GM23248 (cell line): ENCODE results near the gene EGFR.

ENCODE experiments used
- EZH2 ChIP-seq: fragments of 200-600 bp; sonication (generic); IDR thresholded peaks from 2 replicates; pipeline ENCODE4 v1.6.1; 2018; ENCODE audit warnings: antibody characterized with exemption, mild to moderate bottlenecking; ENCODE audit not compliant: insufficient read depth, poor library complexity, severe bottlenecking
- EZH2phosphoT487 ChIP-seq: fragments of 200-600 bp; sonication (generic); IDR thresholded peaks from 2 replicates; pipeline ENCODE4 v1.6.1; 2018; ENCODE audit warnings: antibody characterized with exemption, moderate library complexity, mild to moderate bottlenecking, low read depth; ENCODE audit not compliant: insufficient read depth

- no peak for TF ChIP-seq EZH2
- no peak for TF ChIP-seq EZH2phosphoT487
Observed at GRCh38 chr7:55254596-55255495, 236.0 kb downstream of the EGFR start.
